Naive thymus-derived CD8-positive, alpha-beta T cell (primary cell): ENCODE data around the gene NRF1. TPM values are rescaled to one million over a fixed set of nuclear protein-coding genes. Genes with fewer than 3 reads are reported as not detected.
A peak's percentile ranks its signal among the peaks of the same experiment; 100 is the strongest.

Source experiments
- ATAC-seq, 2 donors: fragments of 150-1000 bp; cut with Tn5 transposase in 1 of 2; sonication (Bioruptor Pico), chemical (Tn5 transposase) in 1 of 2; 1 replicate in 1 of 2; 2 replicates in 1 of 2; pipeline ENCODE4 v1.10.0; 2021; ENCODE audit warnings: mild to moderate bottlenecking in 2 of 2, moderate library complexity in 2 of 2
- POLR2A ChIA-PET: fragments of 350-600 bp; sonication (Branson Sonifier 250); formaldehyde crosslinking; loops from one replicate; lab custom pipeline; 2021; ENCODE audit warnings: antibody characterized with exemption; lab: Charles Lee
- DNase-seq, 10 donors: peaks; one replicate each; pipeline versions ENCODE4 v3.0.0 to v3.0.0-alpha.2; 2020 to 2022
- H3K27ac Mint-ChIP-seq, 10 donors: one replicate each; pipeline ENCODE4 v1.8.0; 2020 to 2022; ENCODE audit warnings: mild to moderate bottlenecking in 10 of 10, mixed read lengths in 10 of 10, moderate library complexity in 4 of 10, inconsistent platforms in 1 of 10
- H3K27me3 Mint-ChIP-seq, 5 donors: one replicate each; pipeline ENCODE4 v1.8.0; 2021 to 2022; ENCODE audit warnings: mixed read lengths in 5 of 5
- H3K36me3 Mint-ChIP-seq, 3 donors: one replicate each; pipeline ENCODE4 v1.8.0; 2020 to 2022; ENCODE audit warnings: mixed read lengths in 3 of 3, mild to moderate bottlenecking in 2 of 3, inconsistent platforms in 1 of 3
- H3K4me1 Mint-ChIP-seq, 4 donors: one replicate each; pipeline ENCODE4 v1.8.0; 2021 to 2022; ENCODE audit warnings: mixed read lengths in 4 of 4
- H3K4me3 Mint-ChIP-seq, 10 donors: one replicate each; pipeline ENCODE4 v1.8.0; 2020 to 2022; ENCODE audit warnings: mild to moderate bottlenecking in 10 of 10, mixed read lengths in 10 of 10, moderate library complexity in 6 of 10, inconsistent platforms in 1 of 10
- H3K9me3 Mint-ChIP-seq, 9 donors: one replicate each; pipeline ENCODE4 v1.8.0; 2020 to 2022; ENCODE audit warnings: mixed read lengths in 9 of 9, mild to moderate bottlenecking in 3 of 9, inconsistent platforms in 1 of 9, moderate library complexity in 1 of 9
- polyA plus RNA-seq, 3 donors: library from polyadenylated mRNA; unstranded; fragments of 300-500 nt; fragmentation: Illumina TruSeq; gene quantifications; one replicate each; pipeline ENCODE4 v1.2.3, GENCODE V29; 2021
- total RNA-seq, 8 experiments: library from RNA in 2 of 8; stranded (reverse) in 2 of 8; gene quantifications; one replicate each; pipeline ENCODE4 v1.2.3 and lab custom pipeline; 2021 to 2026

The NRF1 gene
- total and polyA plus RNA-seq, 5 experiments from 2014 or later, result 11.7 to 45.0 (median 22.5) TPM

- POLR2A ChIA-PET, result no interaction called here
- ATAC-seq (no peak), DNase-seq (no peak)
- Mint-ChIP-seq H3K27ac (peak overlapping the region; percentile 66 to 99 (median 87)), H3K9me3 (no peaks in the 10 kb centered on the region), H3K4me3 (peak overlapping the region; percentile 56 to 98 (median 92)), H3K4me1 (peaks cover 23 to 68% (median 53%) of the 10 kb centered on the region in 4 donors), H3K27me3 (no peaks in the 10 kb centered on the region), H3K36me3 (peaks cover 0 to 9% (median 5%) of the 10 kb centered on the region in 3 donors)
Observed at GRCh38 chr7:129609666-129610065, 1.9 kb upstream of the NRF1 start.

- no peak for DNase-seq
Observed at GRCh38 chr7:129610709-129611245, 743 bp upstream of the NRF1 start.

GRCh38 chr7:129612112-129613015, 844 bp downstream of the NRF1 start:
- peak overlapping the region; percentile 84 to 98 (median 96) for H3K4me3 Mint-ChIP-seq
- no peaks in the 10 kb centered on the region for H3K9me3 Mint-ChIP-seq
- H3K36me3 Mint-ChIP-seq, result peaks cover 0 to 6% (median 4%) of the 10 kb centered on the region in 3 donors
- peak in 1 of 2 donors; percentile 12 for ATAC-seq
- POLR2A ChIA-PET, result interaction anchor here (0.6 to 2.8 kb wide), 11 partner anchors 8 to 457 kb away, joined by 3 to 17 read pairs (median 4); no protein-coding TSS in a partner anchor
- H3K27me3 Mint-ChIP-seq, result no peaks in the 10 kb centered on the region
- peaks cover 23 to 80% (median 58%) of the 10 kb centered on the region in 4 donors for H3K4me1 Mint-ChIP-seq
- peak; percentile 20 to 78 (median 45) for DNase-seq
- H3K27ac Mint-ChIP-seq, result peak overlapping the region; percentile 81 to 99 (median 96)

More at GRCh38 chr7:129610709-129611245, 743 bp upstream of the NRF1 start:
- POLR2A ChIA-PET, result interaction anchor here (1.6 to 2.8 kb wide), 3 partner anchors 11 to 110 kb away, joined by 4 to 17 read pairs (median 8); no protein-coding TSS in a partner anchor
- no peaks in the 10 kb centered on the region for H3K27me3 Mint-ChIP-seq
- H3K9me3 Mint-ChIP-seq, result no peaks in the 10 kb centered on the region
- peak overlapping the region; percentile 91 to 98 (median 95) for H3K4me3 Mint-ChIP-seq
- peak overlapping the region; percentile 87 to 99 (median 98) for H3K27ac Mint-ChIP-seq
- H3K4me1 Mint-ChIP-seq, result peaks cover 22 to 77% (median 56%) of the 10 kb centered on the region in 4 donors
- H3K36me3 Mint-ChIP-seq, result peaks cover 0 to 9% (median 5%) of the 10 kb centered on the region in 3 donors
- ATAC-seq, result no peak

- H3K27me3 Mint-ChIP-seq, result no peaks in the 10 kb centered on the region
- peak overlapping the region; percentile 84 to 98 (median 96) for H3K4me3 Mint-ChIP-seq
- H3K27ac Mint-ChIP-seq, result peak overlapping the region; percentile 81 to 99 (median 96)
- POLR2A ChIA-PET, result interaction anchor here (0.6 to 2.8 kb wide), 6 partner anchors 9 to 389 kb away, joined by 3 to 17 read pairs (median 4); no protein-coding TSS in a partner anchor
- peaks cover 0 to 6% (median 2%) of the 10 kb centered on the region in 3 donors for H3K36me3 Mint-ChIP-seq
- no peak for DNase-seq
- no peak for ATAC-seq
- peaks cover 28 to 80% (median 61%) of the 10 kb centered on the region in 4 donors for H3K4me1 Mint-ChIP-seq
- H3K9me3 Mint-ChIP-seq, result no peaks in the 10 kb centered on the region
Observed at GRCh38 chr7:129613016-129613337, 1.5 kb downstream of the NRF1 start.

- POLR2A ChIA-PET, result interaction anchor here (0.7 kb wide), 1 partner anchor 25 kb away, joined by 3 read pairs; no protein-coding TSS in a partner anchor
- H3K36me3 Mint-ChIP-seq, result peaks cover 0 to 6% (median 1%) of the 10 kb centered on the region in 3 donors
- H3K4me3 Mint-ChIP-seq, result peak overlapping the region in 9 of 10 donors; percentile 8 to 71 (median 52)
- ATAC-seq, result no peak
- DNase-seq, result peak in 2 of 10 donors; percentile 4 to 18
- H3K27me3 Mint-ChIP-seq, result no peaks in the 10 kb centered on the region
- no peaks in the 10 kb centered on the region for H3K9me3 Mint-ChIP-seq
- H3K27ac Mint-ChIP-seq, result peak overlapping the region in 8 of 10 donors; percentile 17 to 95 (median 64)
- peaks cover 37 to 81% (median 68%) of the 10 kb centered on the region in 4 donors for H3K4me1 Mint-ChIP-seq
Observed at GRCh38 chr7:129615018-129615417, 3.5 kb downstream of the NRF1 start.

- H3K27ac Mint-ChIP-seq, result peak overlapping the region in 4 of 10 donors; percentile 3 to 61 (median 29)
- no peak for DNase-seq
- H3K36me3 Mint-ChIP-seq, result peaks cover 0 to 12% (median 1%) of the 10 kb centered on the region in 3 donors
- POLR2A ChIA-PET, result no interaction called here
- H3K4me3 Mint-ChIP-seq, result peak overlapping the region in 8 of 10 donors; percentile 31 to 59 (median 48)
- peaks cover 36 to 84% (median 71%) of the 10 kb centered on the region in 4 donors for H3K4me1 Mint-ChIP-seq
- no peaks in the 10 kb centered on the region for H3K9me3 Mint-ChIP-seq
- ATAC-seq, result no peak
- H3K27me3 Mint-ChIP-seq, result no peaks in the 10 kb centered on the region
Observed at GRCh38 chr7:129616530-129616929, 5.0 kb downstream of the NRF1 start.

GRCh38 chr7:129617178-129617577, 5.7 kb downstream of the NRF1 start:
- peaks cover 0 to 12% (median 1%) of the 10 kb centered on the region in 3 donors for H3K36me3 Mint-ChIP-seq
- H3K4me3 Mint-ChIP-seq, result peak overlapping the region in 8 of 10 donors; percentile 1 to 54 (median 42)

GRCh38 chr7:129617652-129618051, 6.1 kb downstream of the NRF1 start:
- Mint-ChIP-seq H3K36me3 (peaks cover 0 to 12% (median 1%) of the 10 kb centered on the region in 3 donors), H3K4me3 (peak overlapping the region in 8 of 10 donors; percentile 1 to 50 (median 28)), H3K27ac (peak overlapping the region in 3 of 10 donors; percentile 3 to 35 (median 4)), H3K27me3 (no peaks in the 10 kb centered on the region), H3K9me3 (no peaks in the 10 kb centered on the region), H3K4me1 (peaks cover 36 to 86% (median 73%) of the 10 kb centered on the region in 4 donors)
- ATAC-seq (no peak), DNase-seq (no peak)
- POLR2A ChIA-PET, result no interaction called here

More at GRCh38 chr7:129617178-129617577, 5.7 kb downstream of the NRF1 start:
- Mint-ChIP-seq H3K9me3 (no peaks in the 10 kb centered on the region), H3K4me1 (peaks cover 36 to 87% (median 73%) of the 10 kb centered on the region in 4 donors), H3K27ac (peak overlapping the region in 2 of 10 donors; percentile 3 to 25), H3K27me3 (no peaks in the 10 kb centered on the region)
- ATAC-seq, result no peak
- POLR2A ChIA-PET, result no interaction called here
- no peak for DNase-seq

- no peak for ATAC-seq
- POLR2A ChIA-PET, result no interaction called here
- peak overlapping the region in 1 of 10 donors; percentile 36 for H3K4me3 Mint-ChIP-seq
- peaks cover 13 to 68% (median 52%) of the 10 kb centered on the region in 4 donors for H3K4me1 Mint-ChIP-seq
- H3K27ac Mint-ChIP-seq, result peak overlapping the region in 2 of 10 donors; percentile 17 to 40
- H3K36me3 Mint-ChIP-seq, result peaks cover 0 to 15% (median 0%) of the 10 kb centered on the region in 3 donors
- no peak for DNase-seq
- H3K27me3 Mint-ChIP-seq, result no peaks in the 10 kb centered on the region
- no peaks in the 10 kb centered on the region for H3K9me3 Mint-ChIP-seq
Observed at GRCh38 chr7:129626896-129627295, 15.4 kb downstream of the NRF1 start.

- peak overlapping the region in 1 of 10 donors; percentile 40 for H3K27ac Mint-ChIP-seq
- H3K36me3 Mint-ChIP-seq, result peaks cover 0 to 11% (median 0%) of the 10 kb centered on the region in 3 donors
- DNase-seq, result no peak
- H3K4me1 Mint-ChIP-seq, result peaks cover 15 to 61% (median 53%) of the 10 kb centered on the region in 4 donors
- H3K27me3 Mint-ChIP-seq, result no peaks in the 10 kb centered on the region
- no peaks in the 10 kb centered on the region for H3K9me3 Mint-ChIP-seq
- POLR2A ChIA-PET, result no interaction called here
- H3K4me3 Mint-ChIP-seq, result no peak overlapping the region
- no peak for ATAC-seq
Observed at GRCh38 chr7:129630341-129630740, 18.8 kb downstream of the NRF1 start.

- ATAC-seq (no peak), DNase-seq (no peak)
- POLR2A ChIA-PET, result interaction anchor here (0.6 to 1.6 kb wide), 2 partner anchors 23 to 42 kb away, joined by 3 read pairs; partner anchors contain the start of gene NRF1
- Mint-ChIP-seq H3K9me3 (no peaks in the 10 kb centered on the region), H3K36me3 (peaks cover 0 to 9% (median 0%) of the 10 kb centered on the region in 3 donors), H3K27me3 (no peaks in the 10 kb centered on the region), H3K4me1 (peaks cover 11 to 57% (median 53%) of the 10 kb centered on the region in 4 donors), H3K27ac (peak overlapping the region in 7 of 10 donors; percentile 7 to 72 (median 21)), H3K4me3 (no peak overlapping the region)
Observed at GRCh38 chr7:129634361-129635034, 23.0 kb downstream of the NRF1 start.
